ENCODE data around the gene TOP2B. TPM values are rescaled to one million over a fixed set of nuclear protein-coding genes. Genes with fewer than 3 reads are reported as not detected.

Gene TOP2B
- total and polyA plus RNA-seq, 2 donors (not counting 1 experiment from before 2014, with no cell fraction given), result 56.2 to 71.2 TPM

GRCh38 chr3:25663869-25664811 is 567 bp downstream of the TOP2B start:
- peaks cover 47% of the 10 kb centered on the region for H3K79me2 ChIP-seq (ENCODE audit: control insufficient read depth, insufficient read depth, low read length)
- no peaks in the 10 kb centered on the region for H3K36me3 ChIP-seq (ENCODE audit: control insufficient read depth, insufficient read depth, low read length)
- DNase-seq (ENCODE audit: low read depth in 2 of 2), result peak; percentile 39 to 72
- H4K20me1 ChIP-seq (ENCODE audit: control insufficient read depth, extremely low read depth, insufficient read depth, low read length), result peaks cover 7% of the 10 kb centered on the region
- H3K4me1 ChIP-seq (ENCODE audit: control insufficient read depth, extremely low read depth, insufficient read depth, low read length), result peaks cover 3% of the 10 kb centered on the region
- peak overlapping the region; percentile 77 for H2AFZ ChIP-seq (ENCODE audit: low read length)
- H3K9ac ChIP-seq (ENCODE audit: insufficient read depth, low read length), result peak overlapping the region; percentile 88
- TF ChIP-seq CTCF (conservative IDR thresholded peaks at IDR 0.05 in 1 of 2, IDR thresholded peaks at IDR 0.05 in 1 of 2; ENCODE audit: low read depth in 1 of 2, low read length in 2 of 2), result no peak
- TF ChIP-seq EZH2 (IDR thresholded peaks at IDR 0.05; ENCODE audit: low read length, missing control alignments), result no peak
- peak overlapping the region; percentile 88 for H3K27ac ChIP-seq (ENCODE audit: insufficient read depth, low read length)
- H3K4me2 ChIP-seq (ENCODE audit: extremely low read depth, insufficient read depth, low read length), result peak overlapping the region; percentile 86
- H3K9me3 ChIP-seq (ENCODE audit: control insufficient read depth, insufficient read depth, low read depth, low read length), result no peaks in the 10 kb centered on the region
- peak overlapping the region; percentile 63 to 88 (median 82) for H3K4me3 ChIP-seq (replicated peaks in 1 of 4; ENCODE audit: control extremely low read depth in 1 of 4, insufficient read depth in 1 of 4, low read depth in 3 of 4, low read length in 4 of 4)
- H3K27me3 ChIP-seq (ENCODE audit: control insufficient read depth, insufficient read depth, low read length), result no peaks in the 10 kb centered on the region

- TF ChIP-seq EZH2 (IDR thresholded peaks at IDR 0.05; ENCODE audit: low read length, missing control alignments), result no peak
- TF ChIP-seq CTCF (conservative IDR thresholded peaks at IDR 0.05 in 1 of 2, IDR thresholded peaks at IDR 0.05 in 1 of 2; ENCODE audit: low read depth in 1 of 2, low read length in 2 of 2), result no peak
- Histone ChIP-seq H3K36me3 (ENCODE audit: control insufficient read depth, insufficient read depth, low read length) (no peaks in the 10 kb centered on the region), H3K9me3 (ENCODE audit: control insufficient read depth, insufficient read depth, low read depth, low read length) (no peaks in the 10 kb centered on the region), H3K79me2 (ENCODE audit: control insufficient read depth, insufficient read depth, low read length) (peaks cover 55% of the 10 kb centered on the region), H3K9ac (ENCODE audit: insufficient read depth, low read length) (peak overlapping the region; percentile 88), H3K27ac (ENCODE audit: insufficient read depth, low read length) (peak overlapping the region; percentile 88), H4K20me1 (ENCODE audit: control insufficient read depth, extremely low read depth, insufficient read depth, low read length) (peaks cover 7% of the 10 kb centered on the region), H2AFZ (ENCODE audit: low read length) (peak overlapping the region; percentile 47), H3K4me1 (ENCODE audit: control insufficient read depth, extremely low read depth, insufficient read depth, low read length) (peaks cover 3% of the 10 kb centered on the region), H3K27me3 (ENCODE audit: control insufficient read depth, insufficient read depth, low read length) (no peaks in the 10 kb centered on the region), H3K4me3 (replicated peaks in 1 of 4; ENCODE audit: control extremely low read depth in 1 of 4, insufficient read depth in 1 of 4, low read depth in 3 of 4, low read length in 4 of 4) (peak overlapping the region; percentile 63 to 88 (median 82)), H3K4me2 (ENCODE audit: extremely low read depth, insufficient read depth, low read length) (peak overlapping the region; percentile 86)
- DNase-seq (ENCODE audit: low read depth in 2 of 2), result peak; percentile 32 to 43
Observed at GRCh38 chr3:25663347-25663868, 1.3 kb downstream of the TOP2B start.

- H3K9ac ChIP-seq (ENCODE audit: insufficient read depth, low read length), result no peak overlapping the region
- no peaks in the 10 kb centered on the region for H3K27me3 ChIP-seq (ENCODE audit: control insufficient read depth, insufficient read depth, low read length)
- peaks cover 3% of the 10 kb centered on the region for H3K4me1 ChIP-seq (ENCODE audit: control insufficient read depth, extremely low read depth, insufficient read depth, low read length)
- H3K9me3 ChIP-seq (ENCODE audit: control insufficient read depth, insufficient read depth, low read depth, low read length), result no peaks in the 10 kb centered on the region
- peak overlapping the region; percentile 88 for H3K27ac ChIP-seq (ENCODE audit: insufficient read depth, low read length)
- no peak overlapping the region for H2AFZ ChIP-seq (ENCODE audit: low read length)
- peaks cover 57% of the 10 kb centered on the region for H3K79me2 ChIP-seq (ENCODE audit: control insufficient read depth, insufficient read depth, low read length)
- H4K20me1 ChIP-seq (ENCODE audit: control insufficient read depth, extremely low read depth, insufficient read depth, low read length), result peaks cover 7% of the 10 kb centered on the region
- no peaks in the 10 kb centered on the region for H3K36me3 ChIP-seq (ENCODE audit: control insufficient read depth, insufficient read depth, low read length)
- peak in 1 of 2 donors; percentile 21 for DNase-seq (ENCODE audit: low read depth in 2 of 2)
- H3K4me2 ChIP-seq (ENCODE audit: extremely low read depth, insufficient read depth, low read length), result peak overlapping the region; percentile 86
- peak overlapping the region; percentile 63 to 88 (median 82) for H3K4me3 ChIP-seq (replicated peaks in 1 of 4; ENCODE audit: control extremely low read depth in 1 of 4, insufficient read depth in 1 of 4, low read depth in 3 of 4, low read length in 4 of 4)
- TF ChIP-seq CTCF (conservative IDR thresholded peaks at IDR 0.05 in 1 of 2, IDR thresholded peaks at IDR 0.05 in 1 of 2; ENCODE audit: low read depth in 1 of 2, low read length in 2 of 2), result no peak
- TF ChIP-seq EZH2 (IDR thresholded peaks at IDR 0.05; ENCODE audit: low read length, missing control alignments), result no peak
Observed at GRCh38 chr3:25662736-25663320, 1.9 kb downstream of the TOP2B start.
